Mucosa of descending colon (tissue), 3 donors: ENCODE results near the gene FOXD4. TPM values are rescaled to one million over a fixed set of nuclear protein-coding genes. Genes with fewer than 3 reads are reported as not detected.
"Not testable (repeated sequence)": the region's sequence is repeated elsewhere in the genome, so short reads cannot be mapped to it uniquely, and the experiment has no call there.

ENCODE experiments used
- ATAC-seq: fragments of 200-7000 bp; cut with Tn5 transposase; one replicate; pipeline ENCODE4 v1.9.1; 2020; ENCODE audit warnings: mild to moderate bottlenecking, moderate library complexity
- DNase-seq, 3 donors: peaks; one replicate each; pipeline ENCODE4 v3.0.0-alpha.2; 2020
- H3K36me3 ChIP-seq: fragments of 200-600 bp; one replicate; pipeline ENCODE4 v1.8.0; 2021; ENCODE audit warnings: low read depth, mild to moderate bottlenecking
- H3K4me1 ChIP-seq: fragments of 200-600 bp; one replicate; pipeline ENCODE4 v1.8.0; 2021; ENCODE audit warnings: low read depth, mild to moderate bottlenecking
- H3K4me3 ChIP-seq: fragments of 200-600 bp; one replicate; pipeline ENCODE4 v1.8.0; 2021; ENCODE audit warnings: mild to moderate bottlenecking
- H3K9me3 ChIP-seq: fragments of 200-600 bp; one replicate; pipeline ENCODE4 v1.8.0; 2021; ENCODE audit warnings: mild to moderate bottlenecking
- intact Hi-C, 2 donors: fragments of 100-400 bp; cut with DNase I in 1 of 2; cut with micrococcal nuclease in 1 of 2; formaldehyde crosslinking; loops; one replicate each; pipeline versions ENCODE4 v1.11.0 to v1.11.1; 2022; cut with DNase I, micrococcal nuclease
- long read RNA-seq, 2 donors: library from polyadenylated mRNA; unstranded; transcript quantifications; one replicate each; pipeline ENCODE4 v2.0.0, GENCODE V29; 2019 to 2021
- total RNA-seq, 3 donors: library from RNA; stranded (reverse); fragmentation: NEBNext Ultra II Directional in 2 of 3; extraction: Animal tissue kit (Norgen Biotek cat#: 25700) in 2 of 3; gene quantifications; one replicate each; pipeline versions ENCODE4 v1.2.1 to v1.2.4, GENCODE V29; 2021 to 2023
- donor health status: DM: no; HTN: no; CAD: no; lungs with moderate emphysema.
- donor health status: DM: no; HTN: no; CAD: no.
- donor health status: DM: no; HTN: yes; CAD: no.

Gene FOXD4
- under 1 TPM; 0.19 to 0.22 (median 0.20) TPM for total RNA-seq
- long read RNA-seq, donor 1 = 0 reads
- long read RNA-seq, donor 2 = 0 reads

DNA sequence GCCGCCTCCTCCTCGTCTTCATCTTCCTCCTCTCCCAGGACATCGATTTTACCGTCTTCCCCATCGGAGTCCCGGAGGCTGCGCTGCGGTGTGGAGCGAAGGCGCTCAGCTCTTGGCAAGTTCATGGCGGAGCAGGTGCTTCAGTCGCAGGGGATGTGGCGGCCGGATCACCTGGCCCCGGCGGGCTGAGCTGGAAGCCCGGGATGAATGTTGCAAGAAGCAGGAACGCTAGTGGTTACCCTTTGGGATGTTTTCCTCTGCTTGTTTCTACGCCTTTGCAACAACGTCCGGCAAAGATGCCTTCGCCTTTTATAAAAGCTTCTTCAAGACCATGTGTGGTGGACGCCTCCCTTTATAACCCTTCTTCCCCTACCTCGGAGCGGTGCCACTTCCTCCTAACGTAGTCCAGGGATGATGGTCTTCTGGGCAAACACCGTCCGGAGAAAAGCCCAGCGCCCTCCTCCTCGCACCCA is at the start of gene FOXD4:
Gene FOXD4 (minus strand): TSS at position 423 of the 473 bp plus-strand sequence. CDS start 298 bp downstream, at position 125.
- H3K4me3 ChIP-seq, intact Hi-C loops, H3K9me3 ChIP-seq, ATAC-seq, H3K36me3 ChIP-seq, DNase-seq: not testable (repeated sequence)
- H3K4me1 ChIP-seq = peaks cover 17% of the 10 kb centered on the region

- DNase-seq, H3K36me3 ChIP-seq, ATAC-seq, H3K4me3 ChIP-seq, H3K4me1 ChIP-seq, intact Hi-C loops, H3K9me3 ChIP-seq: not testable (repeated sequence)
These were observed 41.7 kb upstream of the FOXD4 start for GRCh38 chr9:159871-160270.

DNA sequence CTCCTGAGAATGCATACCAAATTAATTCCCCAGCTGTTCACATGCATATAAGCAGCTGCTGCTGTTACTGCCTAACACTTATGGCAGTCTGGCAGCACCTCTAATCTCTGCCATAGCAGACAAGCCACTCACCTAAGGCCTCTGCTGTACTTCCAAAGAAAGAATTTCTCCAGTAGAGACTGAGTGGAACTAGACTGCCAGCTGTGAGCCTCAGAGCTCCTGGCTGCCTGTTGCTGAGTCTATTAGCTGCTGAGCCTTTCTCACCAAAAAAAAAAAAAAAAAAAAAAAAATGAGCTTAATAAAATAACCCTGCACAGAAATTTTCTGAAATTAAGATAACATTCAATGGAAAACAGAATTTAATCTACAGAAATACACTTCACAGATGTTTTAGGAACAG is 33.0 kb upstream of the FOXD4 start:
- H3K4me3 ChIP-seq, ATAC-seq, intact Hi-C loops, H3K9me3 ChIP-seq, H3K4me1 ChIP-seq, H3K36me3 ChIP-seq, DNase-seq: not testable (repeated sequence)

DNA sequence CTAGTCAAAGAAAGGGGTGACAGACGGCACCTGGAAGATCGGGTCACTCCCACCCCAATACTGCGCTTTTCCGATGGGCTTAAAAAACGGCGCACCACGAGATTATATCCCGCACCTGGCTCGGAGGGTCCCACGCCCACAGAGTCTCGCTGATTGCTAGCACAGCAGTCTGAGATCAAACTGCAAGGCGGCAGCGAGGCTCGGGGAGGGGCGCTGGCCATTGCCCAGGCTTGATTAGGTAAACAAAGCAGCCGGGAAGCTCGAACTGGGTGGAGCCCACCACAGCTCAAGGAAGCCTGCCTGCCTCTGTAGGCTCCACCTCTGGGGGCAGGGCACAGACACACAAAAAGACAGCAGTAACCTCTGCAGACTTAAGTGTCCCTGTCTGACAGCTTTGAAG is 21.7 kb upstream of the FOXD4 start:
- H3K36me3 ChIP-seq, ATAC-seq, H3K9me3 ChIP-seq, H3K4me1 ChIP-seq, H3K4me3 ChIP-seq, intact Hi-C loops: not testable (repeated sequence)
- DNase-seq = peak in 2 of 3 donors; percentile 27 to 57

DNA sequence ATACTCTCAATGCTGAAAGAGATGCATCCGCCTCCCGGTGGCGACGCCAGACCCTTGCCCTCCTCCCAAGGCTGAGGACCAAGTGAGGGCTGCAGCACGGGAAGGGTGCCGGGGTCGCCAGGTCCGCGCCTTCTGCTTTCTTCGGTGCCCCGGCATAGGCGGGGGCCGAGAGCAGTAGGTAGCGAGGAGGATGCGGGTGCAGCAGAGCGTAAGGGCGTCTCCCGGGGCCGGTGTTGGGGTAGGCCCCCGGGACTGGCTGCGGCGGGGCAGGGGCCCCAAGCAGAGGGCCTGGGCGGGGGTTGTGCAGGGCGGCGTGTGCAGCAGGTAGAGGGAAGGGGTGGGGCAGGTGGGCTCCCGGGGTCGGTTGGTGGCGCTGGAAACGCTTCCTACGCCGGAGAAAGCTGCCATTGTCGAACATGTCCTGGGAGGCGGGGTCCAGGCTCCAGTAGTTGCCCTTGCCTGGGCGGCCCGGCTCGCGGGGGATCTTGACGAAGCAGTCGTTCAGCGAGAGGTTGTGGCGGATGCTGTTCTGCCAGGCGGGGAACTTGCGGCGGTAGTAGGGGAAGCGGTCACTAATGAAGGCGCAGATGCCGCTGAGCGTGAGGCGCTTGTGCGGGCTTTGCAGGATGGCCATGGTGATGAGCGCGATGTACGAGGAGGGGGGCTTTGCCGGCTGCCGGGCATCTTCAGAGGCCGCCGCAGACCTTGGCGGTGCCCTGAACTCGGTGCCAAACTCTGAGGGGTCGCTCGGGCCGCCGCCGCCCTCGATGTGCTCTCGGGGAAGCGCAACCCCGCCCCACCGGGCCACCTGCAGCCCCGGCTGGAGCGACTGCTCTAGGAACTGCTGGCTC is 848 bp downstream of the FOXD4 start:
- H3K4me3 ChIP-seq, H3K9me3 ChIP-seq, intact Hi-C loops, ATAC-seq, H3K36me3 ChIP-seq: not testable (repeated sequence)
- DNase-seq = peak in 1 of 3 donors; percentile 43
- H3K4me1 ChIP-seq = peaks cover 17% of the 10 kb centered on the region

- not testable (repeated sequence) for DNase-seq, ATAC-seq
These were observed 1.8 kb downstream of the FOXD4 start for GRCh38 chr9:116239-117077.

GRCh38 chr9:115118-115451 is 3.1 kb downstream of the FOXD4 start:
- intact Hi-C loops, ATAC-seq, H3K36me3 ChIP-seq, H3K4me3 ChIP-seq, H3K9me3 ChIP-seq, DNase-seq: not testable (repeated sequence)
- peaks cover 17% of the 10 kb centered on the region for H3K4me1 ChIP-seq

More at GRCh38 chr9:116239-117077, 1.8 kb downstream of the FOXD4 start:
- H3K4me1 ChIP-seq = peaks cover 17% of the 10 kb centered on the region
- intact Hi-C loops, H3K36me3 ChIP-seq, H3K4me3 ChIP-seq, H3K9me3 ChIP-seq: not testable (repeated sequence)

DNA sequence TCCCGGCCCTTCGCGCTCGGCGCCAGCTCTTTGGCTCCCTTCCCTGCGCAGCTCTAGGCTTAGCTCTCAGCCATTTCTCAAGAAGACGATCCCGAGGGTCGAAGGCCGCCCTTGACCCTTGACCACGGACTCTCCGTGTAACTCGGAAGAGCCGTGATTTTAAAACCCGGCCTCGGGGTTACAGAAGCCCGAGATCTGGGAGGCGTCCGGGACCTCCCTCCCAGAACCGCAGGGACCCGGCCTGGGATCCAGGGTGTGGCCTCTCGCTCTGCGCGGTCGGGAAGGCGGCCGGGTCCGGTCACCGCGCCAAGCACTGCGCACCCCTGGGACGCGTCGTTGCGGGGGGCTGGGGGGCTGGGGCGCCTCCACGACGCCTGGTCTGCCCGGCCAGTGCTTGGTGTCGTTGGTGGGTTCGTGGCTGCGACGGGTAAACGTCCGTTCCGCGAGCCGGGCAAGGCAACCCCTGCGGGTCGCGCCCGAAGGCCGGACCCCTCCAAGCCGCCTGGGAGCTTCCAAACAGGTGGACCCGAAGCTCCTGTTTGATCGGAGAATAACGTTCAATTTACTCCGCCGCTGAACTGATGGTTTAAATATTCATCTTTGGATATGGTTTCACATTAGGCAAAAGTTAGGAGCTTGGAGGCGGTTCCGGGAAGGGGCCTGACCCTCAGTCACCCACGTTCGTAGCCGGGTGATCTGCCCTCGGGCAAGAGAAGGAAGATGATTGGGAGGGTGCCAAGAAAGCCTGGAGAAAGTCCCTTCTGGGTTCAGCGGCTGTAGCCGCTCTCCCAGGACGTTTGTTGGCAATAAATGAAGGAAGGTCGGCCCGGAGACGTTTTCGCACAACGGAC is 3.7 kb downstream of the FOXD4 start:
- H3K4me3 ChIP-seq, H3K9me3 ChIP-seq, H3K36me3 ChIP-seq, intact Hi-C loops: not testable (repeated sequence)
- peaks cover 17% of the 10 kb centered on the region for H3K4me1 ChIP-seq
- DNase-seq (peak in 1 of 3 donors; percentile 38), ATAC-seq (peak; percentile 59)

DNA sequence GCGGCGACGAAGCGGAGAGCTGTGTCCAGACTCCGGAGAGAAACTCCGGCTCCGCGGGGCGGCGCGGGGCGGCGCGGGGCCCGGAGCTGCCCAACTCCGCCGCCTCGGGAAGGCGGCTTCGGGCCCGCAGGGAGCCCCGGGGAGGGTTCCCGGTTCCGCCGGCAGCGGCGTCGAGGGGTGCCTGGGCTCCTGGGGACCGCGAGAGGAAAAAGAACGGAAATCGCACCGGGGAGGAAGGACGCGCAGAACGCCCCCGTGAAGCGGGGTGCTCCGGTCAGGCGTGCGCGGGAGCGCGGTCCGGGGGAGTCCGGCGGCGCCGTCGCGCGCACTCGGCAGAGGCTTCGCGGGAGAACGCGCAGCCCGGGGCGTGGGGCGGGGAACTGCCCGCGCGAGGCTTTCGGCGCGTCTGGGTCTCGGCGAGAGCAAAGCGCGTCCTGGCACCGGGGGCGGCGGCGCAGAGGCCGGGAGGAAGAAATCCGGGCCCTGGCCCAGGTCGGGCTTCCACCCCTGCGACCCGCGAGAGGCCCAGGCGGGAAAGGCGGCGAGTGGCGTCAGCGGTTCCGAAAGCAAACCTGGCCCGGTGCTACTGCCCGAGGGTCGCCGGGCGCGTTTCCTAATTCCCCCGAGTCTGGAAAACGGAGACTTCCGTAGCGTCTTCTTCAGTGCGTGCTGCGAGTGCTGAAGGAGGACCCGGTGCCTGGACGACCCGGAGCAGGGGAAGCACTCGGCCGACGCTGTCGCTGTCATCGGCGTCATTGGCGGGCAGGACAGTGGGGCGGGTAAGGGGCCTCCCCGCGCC is 4.5 kb downstream of the FOXD4 start:
- H3K9me3 ChIP-seq, H3K4me3 ChIP-seq, intact Hi-C loops, H3K36me3 ChIP-seq: not testable (repeated sequence)
- H3K4me1 ChIP-seq = peaks cover 17% of the 10 kb centered on the region
- DNase-seq (peak in 2 of 3 donors; percentile 28 to 49), ATAC-seq (peak; percentile 69)

- H3K36me3 ChIP-seq, intact Hi-C loops, H3K9me3 ChIP-seq, DNase-seq, H3K4me3 ChIP-seq, ATAC-seq: not testable (repeated sequence)
- peaks cover 17% of the 10 kb centered on the region for H3K4me1 ChIP-seq
These were observed 5.4 kb downstream of the FOXD4 start for GRCh38 chr9:112589-113467.

DNA sequence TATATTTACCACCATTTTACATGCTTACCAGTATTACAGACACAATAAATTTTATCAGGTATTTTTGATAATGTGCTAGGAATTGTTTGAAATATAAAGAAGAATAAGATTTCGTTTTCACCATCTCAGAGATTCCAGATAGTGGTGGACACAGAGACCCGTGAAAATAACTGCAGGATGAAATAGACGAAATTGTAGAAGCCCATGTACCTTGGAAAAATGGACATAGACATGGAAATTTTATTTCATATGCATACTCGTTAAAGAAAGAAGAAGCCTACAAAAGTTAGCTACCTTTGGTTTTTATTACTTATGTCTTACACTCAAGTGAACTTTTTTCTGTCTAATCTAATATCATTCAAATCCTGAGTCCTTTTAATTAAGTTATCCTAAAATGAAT is 7.5 kb downstream of the FOXD4 start:
- intact Hi-C loops, H3K36me3 ChIP-seq, DNase-seq, ATAC-seq, H3K4me3 ChIP-seq, H3K9me3 ChIP-seq: not testable (repeated sequence)
- H3K4me1 ChIP-seq = peaks cover 17% of the 10 kb centered on the region

DNA sequence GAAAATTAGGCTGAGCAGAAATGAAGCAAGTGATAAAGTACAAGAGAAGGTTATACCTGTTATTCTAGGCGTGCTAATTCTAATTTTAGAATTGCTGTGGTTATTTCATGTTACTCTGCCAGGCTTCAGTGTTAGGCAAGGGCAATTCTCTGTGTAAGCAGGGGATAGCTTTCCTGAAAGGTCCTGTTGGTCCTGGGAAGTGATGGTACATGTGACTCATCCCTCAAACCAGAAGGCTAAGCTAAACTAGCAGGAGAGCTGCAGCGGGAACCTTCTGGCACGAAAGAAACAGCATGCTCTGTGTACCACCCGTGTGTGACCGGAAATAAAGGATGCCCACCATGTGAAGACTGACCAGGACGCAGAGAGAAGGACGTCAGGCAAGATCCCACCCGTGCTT is 8.7 kb downstream of the FOXD4 start:
- H3K4me3 ChIP-seq, H3K9me3 ChIP-seq, DNase-seq, H3K36me3 ChIP-seq, ATAC-seq, intact Hi-C loops: not testable (repeated sequence)
- peaks cover 14% of the 10 kb centered on the region for H3K4me1 ChIP-seq
